CD1c-positive myeloid dendritic cell (primary cell): Measurements from ENCODE around the gene WTAP.
"Not testable (repeated sequence)": the region's sequence is repeated elsewhere in the genome, so short reads cannot be mapped to it uniquely, and the experiment has no call there.

Source experiments
- DNase-seq: peaks from one replicate; pipeline ENCODE4 v3.0.0-alpha.2; 2016; ENCODE audit errors: extremely low spot score

The WTAP gene

GRCh38 chr6:159729598-159730331, 2.5 kb downstream of the WTAP start:
- peak; percentile 52 for DNase-seq

- DNase-seq = no peak
These were observed 3.0 kb downstream of the WTAP start for GRCh38 chr6:159730332-159730676.

GRCh38 chr6:159732550-159732949, 5.2 kb downstream of the WTAP start:
- DNase-seq = not testable (repeated sequence)

- not testable (repeated sequence) for DNase-seq
These were observed 6.1 kb downstream of the WTAP start for GRCh38 chr6:159733395-159733794.

- DNase-seq = no peak
These were observed 9.6 kb downstream of the WTAP start for GRCh38 chr6:159736908-159737307.

GRCh38 chr6:159739341-159739740, 12.0 kb downstream of the WTAP start:
- DNase-seq = peak; percentile 35

- no peak for DNase-seq
These were observed 14.9 kb downstream of the WTAP start for GRCh38 chr6:159742165-159742564.

- no peak for DNase-seq
These were observed 17.8 kb downstream of the WTAP start for GRCh38 chr6:159745081-159745480.

GRCh38 chr6:159746759-159747158, 19.5 kb downstream of the WTAP start:
- no peak for DNase-seq

- DNase-seq = not testable (repeated sequence)
These were observed 20.8 kb downstream of the WTAP start for GRCh38 chr6:159748127-159748526.

GRCh38 chr6:159751448-159751847, 24.1 kb downstream of the WTAP start:
- no peak for DNase-seq

- no peak for DNase-seq
These were observed 26.0 kb downstream of the WTAP start for GRCh38 chr6:159753081-159753872.

GRCh38 chr6:159754401-159754800, 27.1 kb downstream of the WTAP start:
- DNase-seq = no peak

- no peak for DNase-seq
These were observed 27.9 kb downstream of the WTAP start for GRCh38 chr6:159754959-159755914.

- DNase-seq = no peak
These were observed 29.2 kb downstream of the WTAP start for GRCh38 chr6:159756508-159756907.

- no peak for DNase-seq
These were observed 31.0 kb downstream of the WTAP start for GRCh38 chr6:159758031-159759001.

GRCh38 chr6:159759645-159760044, 32.3 kb downstream of the WTAP start:
- no peak for DNase-seq

- DNase-seq = peak; percentile 16
These were observed 33.3 kb downstream of the WTAP start for GRCh38 chr6:159760602-159761057.

- no peak for DNase-seq
These were observed 34.0 kb downstream of the WTAP start for GRCh38 chr6:159761129-159761872.
